ENCODE data around the gene ZNF217.
"Not testable (repeated sequence)": the region's sequence is repeated elsewhere in the genome, so short reads cannot be mapped to it uniquely, and the experiment has no call there.

ZNF217 gene

DNA sequence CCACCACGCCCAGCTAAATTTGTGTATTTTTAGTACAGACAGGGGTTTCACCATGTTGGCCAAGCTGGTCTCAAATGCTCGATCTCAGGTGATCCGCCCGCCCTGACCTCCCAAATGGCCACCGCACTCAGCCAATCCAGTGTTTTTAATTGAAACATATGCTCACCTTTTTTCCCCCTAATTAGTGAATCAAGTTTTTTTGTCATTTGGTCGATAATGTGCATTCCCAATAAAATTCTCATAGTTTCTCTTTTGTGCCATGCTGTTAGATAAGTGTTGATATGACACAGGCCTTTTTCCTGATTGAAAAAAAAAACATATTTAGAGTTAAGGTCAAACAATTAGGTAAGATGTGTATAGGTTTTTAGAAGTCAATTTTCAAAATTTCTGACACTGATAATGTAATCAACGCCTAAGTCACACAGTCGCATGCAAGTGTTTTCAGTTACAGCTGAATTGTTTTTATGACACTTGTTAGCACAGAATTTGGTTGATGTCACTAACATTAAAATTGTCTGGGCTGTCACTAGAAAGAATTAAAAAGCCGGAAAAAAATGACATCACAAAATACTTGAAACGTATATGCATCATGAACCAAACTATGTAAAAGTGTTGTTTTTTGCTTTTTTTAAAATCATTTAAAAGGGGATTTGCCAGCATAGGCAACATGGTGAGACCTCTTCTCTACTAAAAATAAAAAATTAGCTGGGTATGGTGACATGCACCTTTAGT is 21.9 kb downstream of the ZNF217 start:
- DNase-seq (ENCODE audit: extremely low spot score, insufficient read length, low read depth) (no peak), FAIRE-seq (no peak)

DNA sequence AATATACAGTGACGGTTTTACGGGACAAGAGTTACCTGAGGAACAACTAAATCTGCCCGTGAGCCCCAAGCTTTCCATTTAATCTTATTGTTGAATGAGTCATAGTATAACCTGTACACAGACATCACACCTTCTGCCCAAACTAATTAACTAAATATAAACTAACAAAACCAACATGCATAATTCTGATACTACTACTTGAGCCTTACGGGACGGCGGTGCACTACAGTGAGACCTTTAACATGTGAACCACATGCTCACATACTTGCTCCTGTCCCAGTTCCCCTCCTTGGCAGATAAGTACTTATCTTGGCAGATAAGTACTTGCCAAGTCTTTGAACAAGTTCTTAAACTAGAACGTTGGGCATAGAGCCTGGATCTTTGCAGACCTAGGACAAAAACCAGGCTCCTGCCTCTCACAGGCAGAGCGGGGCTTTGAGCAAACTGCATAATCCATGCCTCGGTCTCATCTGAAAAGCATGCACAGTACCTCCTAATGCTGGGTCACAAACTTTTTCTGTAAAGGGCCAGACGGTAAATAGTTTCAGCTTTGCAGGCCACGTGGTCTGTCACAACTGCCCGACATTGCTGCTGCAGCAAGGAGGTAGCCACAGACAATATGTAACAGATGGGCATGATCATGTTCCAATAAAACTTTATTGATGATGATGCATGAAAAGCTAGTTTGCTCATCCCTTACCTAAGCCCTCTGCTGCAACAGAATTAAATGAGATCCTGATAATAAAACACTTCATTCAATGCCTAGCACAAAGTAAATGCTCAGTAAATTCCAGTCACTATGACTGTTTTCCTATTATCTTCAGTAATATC is 23.0 kb downstream of the ZNF217 start:
- no peak for FAIRE-seq

DNA sequence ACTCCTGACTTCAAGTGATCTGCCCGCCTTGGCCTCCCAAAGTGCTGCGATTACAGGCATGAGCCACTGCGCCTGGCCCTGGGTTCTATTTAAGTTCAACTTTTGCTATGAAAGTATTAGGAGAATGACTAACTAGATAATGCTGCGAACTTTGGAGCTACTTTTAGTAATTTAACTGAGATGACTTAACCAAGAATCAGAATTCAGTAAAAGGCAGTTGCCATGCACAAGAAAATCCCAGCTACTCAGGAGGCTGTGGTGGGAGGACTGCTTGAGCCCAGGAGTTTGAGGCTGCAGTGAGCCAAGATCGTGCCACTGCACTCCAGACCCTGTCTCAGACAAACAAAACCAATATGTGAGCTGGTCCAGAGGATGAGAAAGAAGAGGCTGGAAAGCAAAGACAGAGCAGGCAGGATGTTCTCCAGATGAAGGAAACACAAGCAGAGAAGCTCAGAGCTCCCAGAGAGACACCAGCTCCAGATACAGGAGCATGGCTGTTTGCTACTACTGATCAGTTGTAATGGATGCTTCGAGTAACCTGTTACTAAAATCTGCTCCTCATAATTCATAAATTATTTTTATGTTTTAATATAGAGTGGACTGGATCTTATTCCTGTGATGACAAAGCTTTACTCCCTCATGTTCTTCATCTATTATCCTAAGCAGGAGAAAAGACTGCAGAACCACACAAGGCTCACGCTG is 23.9 kb downstream of the ZNF217 start:
- no peak for DNase-seq (ENCODE audit: extremely low spot score, insufficient read length, low read depth)
- FAIRE-seq: no peak

More for the DNA sequence above, 23.0 kb downstream of the ZNF217 start:
- no peak for DNase-seq (ENCODE audit: extremely low spot score, insufficient read length, low read depth)

- DNase-seq (ENCODE audit: extremely low spot score, insufficient read length, low read depth): no peak
- FAIRE-seq: no peak
Measured at GRCh38 chr20:53569005-53569404, 24.6 kb downstream of the ZNF217 start.

- DNase-seq (ENCODE audit: extremely low spot score, insufficient read length, low read depth) (no peak), FAIRE-seq (no peak)
Measured at GRCh38 chr20:53568351-53568750, 25.3 kb downstream of the ZNF217 start.

- DNase-seq (ENCODE audit: extremely low spot score, insufficient read length, low read depth) (no peak), FAIRE-seq (no peak)
Measured at GRCh38 chr20:53567379-53567917, 26.2 kb downstream of the ZNF217 start.

- not testable (repeated sequence) for FAIRE-seq; DNase-seq (ENCODE audit: extremely low spot score, insufficient read length, low read depth)
Measured at GRCh38 chr20:53566623-53567022, 27.0 kb downstream of the ZNF217 start.

- FAIRE-seq (no peak), DNase-seq (ENCODE audit: extremely low spot score, insufficient read length, low read depth) (no peak)
Measured at GRCh38 chr20:53565254-53565653, 28.4 kb downstream of the ZNF217 start.

- not testable (repeated sequence) for DNase-seq (ENCODE audit: extremely low spot score, insufficient read length, low read depth); FAIRE-seq
Measured at GRCh38 chr20:53562104-53562764, 31.4 kb downstream of the ZNF217 start.

GRCh38 chr20:53561505-53561904 is 32.1 kb downstream of the ZNF217 start:
- FAIRE-seq (no peak), DNase-seq (ENCODE audit: extremely low spot score, insufficient read length, low read depth) (no peak)

- FAIRE-seq: no peak
Measured at GRCh38 chr20:53559816-53560215, 33.8 kb downstream of the ZNF217 start.

DNA sequence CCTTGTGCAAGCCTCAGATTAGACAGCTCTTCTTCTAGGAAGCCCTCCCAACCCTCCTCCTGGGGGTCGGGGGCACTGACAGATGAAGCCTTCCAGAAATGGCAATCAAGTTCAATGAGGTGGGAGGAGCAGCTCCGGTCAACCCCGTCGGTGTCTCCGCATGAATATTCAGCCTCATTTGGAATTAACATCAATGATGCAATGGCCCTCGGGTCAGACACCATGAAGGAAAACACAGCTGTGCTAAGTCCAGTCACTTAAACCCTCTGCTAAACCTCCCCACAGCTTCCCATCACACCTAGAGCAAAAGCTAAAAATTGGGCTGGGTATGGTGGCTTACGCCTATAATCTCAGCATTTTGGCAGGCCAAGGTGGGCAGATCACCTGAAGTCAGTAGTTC is 36.5 kb downstream of the ZNF217 start:
- DNase-seq (ENCODE audit: extremely low spot score, insufficient read length, low read depth): no peak
- FAIRE-seq: no peak

More at GRCh38 chr20:53559816-53560215, 33.8 kb downstream of the ZNF217 start:
- DNase-seq (ENCODE audit: extremely low spot score, insufficient read length, low read depth): no peak

- no peak for DNase-seq (ENCODE audit: extremely low spot score, insufficient read length, low read depth)
- FAIRE-seq: no peak
Measured at GRCh38 chr20:53556267-53556897, 37.3 kb downstream of the ZNF217 start.

GRCh38 chr20:53555816-53556215 is 37.8 kb downstream of the ZNF217 start:
- DNase-seq (ENCODE audit: extremely low spot score, insufficient read length, low read depth) (no peak), FAIRE-seq (no peak)

GRCh38 chr20:53555081-53555480 is 38.6 kb downstream of the ZNF217 start:
- DNase-seq (ENCODE audit: extremely low spot score, insufficient read length, low read depth) (no peak), FAIRE-seq (no peak)

DNA sequence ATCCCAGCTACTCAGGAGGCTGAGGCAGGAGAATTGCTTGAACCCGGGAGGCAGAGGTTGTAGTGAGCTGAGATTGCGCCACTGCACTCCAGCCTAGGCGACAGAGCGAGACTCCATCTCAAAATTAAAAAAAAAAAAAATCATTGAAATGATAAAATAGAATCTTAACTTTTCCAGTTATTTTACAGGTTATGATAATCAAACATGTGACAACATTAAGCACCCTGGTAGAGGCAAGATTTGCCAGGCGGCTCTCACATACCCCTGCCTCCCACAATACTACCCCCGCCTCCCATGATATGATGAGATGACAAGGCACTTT is 41.1 kb downstream of the ZNF217 start:
- not testable (repeated sequence) for DNase-seq (ENCODE audit: extremely low spot score, insufficient read length, low read depth); FAIRE-seq

GRCh38 chr20:53551719-53552571 is 41.7 kb downstream of the ZNF217 start:
- not testable (repeated sequence) for DNase-seq (ENCODE audit: extremely low spot score, insufficient read length, low read depth); FAIRE-seq

GRCh38 chr20:53550280-53551187 is 43.1 kb downstream of the ZNF217 start:
- DNase-seq (ENCODE audit: extremely low spot score, insufficient read length, low read depth) (no peak), FAIRE-seq (no peak)
